ENCODE measurements around the gene EFNA1. TPM values are rescaled to one million over a fixed set of nuclear protein-coding genes. Genes with fewer than 3 reads are reported as not detected.
A peak's percentile ranks its signal among the peaks of the same experiment; 100 is the strongest.

Gene EFNA1
- total and polyA plus RNA-seq, 2 of the 8 experiments (the other 6 are each of a cell fraction or from before 2014, with no cell fraction given), result 4.9 to 14.6 TPM

DNA sequence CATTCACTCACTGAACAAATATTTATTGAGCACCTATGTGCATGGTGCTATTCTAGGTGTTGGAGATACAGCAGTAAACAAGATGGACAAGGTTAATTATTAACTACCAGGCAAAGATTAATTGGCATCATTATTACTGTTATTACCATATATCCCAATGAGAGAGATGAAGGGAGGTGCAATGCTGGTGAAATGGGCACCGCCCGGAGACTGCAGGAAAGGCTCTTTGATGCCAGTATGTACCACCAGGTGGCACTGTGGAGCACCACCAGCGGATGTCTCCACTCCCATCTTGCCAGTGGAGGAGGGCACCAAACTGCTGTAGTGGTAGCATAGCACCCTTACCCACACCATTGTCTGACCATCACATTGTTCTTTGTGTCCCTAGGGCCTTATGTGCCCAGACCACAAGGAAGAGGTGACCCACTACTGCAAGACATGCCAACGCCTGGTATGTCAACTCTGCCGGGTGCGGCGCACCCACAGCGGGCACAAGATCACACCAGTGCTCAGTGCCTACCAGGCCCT is 48.9 kb downstream of the EFNA1 start:
- Histone ChIP-seq H4K5ac (ENCODE audit: insufficient read length, low read depth, low read length) (no peak overlapping the region), H3K79me2 (ENCODE audit: control insufficient read depth in 1 of 2, insufficient read depth in 2 of 2, low read length in 2 of 2) (peaks cover 0 to 13% of the 10 kb centered on the region in 2 experiments; a peak in 2 of 4 replicates), H3K36me3 (ENCODE audit: control insufficient read depth in 2 of 4, insufficient read depth in 4 of 4, low read length in 3 of 4) (peaks cover 15 to 39% (median 30%) of the 10 kb centered on the region in 4 experiments), H3K4me2 (ENCODE audit: insufficient read depth in 1 of 2, low read depth in 2 of 2, low read length in 2 of 2) (no peak overlapping the region), H3K23ac (ENCODE audit: insufficient read length) (no peak overlapping the region), H2BK120ac (replicated peaks; ENCODE audit: low read depth, low read length) (no peak overlapping the region), H3K14ac (ENCODE audit: insufficient read length) (no peak overlapping the region), H3K9ac (replicated peaks in 1 of 4; ENCODE audit: extremely low read depth in 1 of 4, low read depth in 3 of 4, low read length in 3 of 4) (no peak overlapping the region), H2BK15ac (ENCODE audit: low read length) (0 out of 2 replicates have a peak overlapping the region, but pooled peaks have one; percentile 83), H3K23me2 (ENCODE audit: low read depth, low read length) (peaks cover 10% of the 10 kb centered on the region; the same call in 1 of the 2 replicates), H2BK5ac (ENCODE audit: low read depth, low read length) (no peak overlapping the region), H3K4me3 (ENCODE audit: extremely low read depth in 1 of 4, insufficient read depth in 2 of 4, low read depth in 3 of 4, low read length in 4 of 4) (no peak overlapping the region), H3K27me3 (replicated peaks in 1 of 4; ENCODE audit: control insufficient read depth in 3 of 4, extremely low read depth in 1 of 4, insufficient read depth in 3 of 4, low read length in 3 of 4) (no peaks in the 10 kb centered on the region), H4K8ac (ENCODE audit: extremely low read depth, insufficient read depth, low read length) (no peak overlapping the region), H2BK12ac (ENCODE audit: low read depth, low read length) (no peak overlapping the region; the same call in 1 of the 2 replicates), H3K79me1 (ENCODE audit: low read depth, low read length) (no peaks in the 10 kb centered on the region; the same call in 1 of the 2 replicates), H4K91ac (replicated peaks; ENCODE audit: insufficient read length, low read length) (no peak overlapping the region), H2AFZ (ENCODE audit: low read length) (no peak overlapping the region), H2BK20ac (ENCODE audit: low read length) (no peak overlapping the region), H3K4me1 (replicated peaks in 1 of 4; ENCODE audit: control insufficient read depth in 3 of 4, insufficient read depth in 4 of 4, low read length in 3 of 4) (peaks cover 3 to 23% (median 8%) of the 10 kb centered on the region in 4 experiments; a peak in 6 of 7 replicates), H3K4ac (replicated peaks; ENCODE audit: insufficient read length, low read depth, low read length) (no peak overlapping the region), H2AK5ac (ENCODE audit: low read depth, low read length) (no peak overlapping the region), H4K20me1 (replicated peaks in 1 of 2; ENCODE audit: control insufficient read depth in 1 of 2, insufficient read depth in 2 of 2, low read length in 2 of 2) (peaks cover 8 to 10% of the 10 kb centered on the region in 2 experiments), H3K18ac (ENCODE audit: extremely low read depth, low read length) (no peak overlapping the region), H3K9me3 (ENCODE audit: insufficient read depth in 2 of 2, low read depth in 1 of 2, low read length in 1 of 2) (no peaks in the 10 kb centered on the region), H3K27ac (ENCODE audit: low read depth, low read length) (no peak overlapping the region), H3K56ac (replicated peaks; ENCODE audit: insufficient read length, low read depth, low read length) (peak overlapping the region; percentile 21)
- FAIRE-seq (peak; percentile 79), DNase-seq (ENCODE audit: low read depth in 1 of 2, low spot score in 2 of 2) (peak in 1 of 2 experiments; percentile 94)
- 77% methylated on average over 8 of the region's 8 CpGs; no CpG with 5 or more reads in 1 of the 2 experiments for WGBS, 2 experiments (ENCODE audit: extremely low coverage in 1 of 2, insufficient coverage in 1 of 2, insufficient read length in 1 of 2, insufficient replicate concordance in 2 of 2, low coverage in 1 of 2, low lambda C conversion rate in 2 of 2, missing lambda C conversion rate in 1 of 2)
- CTCF ChIA-PET (ENCODE audit: partially characterized antibody), result interaction anchor here (0.6 to 12.4 kb wide), 22 partner anchors 9 to 565 kb away, joined by 3 to 187 read pairs (median 4); partner anchors contain the start of genes DPM3, EFNA1, SCAMP3 and SLC50A1
- POLR2A ChIA-PET (ENCODE audit: partially characterized antibody), result interaction anchor here (1.1 to 20.5 kb wide), 4 partner anchors 9 to 204 kb away, joined by 3 to 512 read pairs (median 35); partner anchors contain the start of genes MTX1 and THBS3
- TF ChIP-seq EZH2 (IDR thresholded peaks at IDR 0.05; ENCODE audit: low read depth, low read length, severe bottlenecking) (no peak), SIRT6 (IDR thresholded peaks at IDR 0.05; ENCODE audit: low read length) (no peak), CREB1 (IDR thresholded peaks at IDR 0.05) (no peak)
- TF ChIP-seq, protein P1, sequence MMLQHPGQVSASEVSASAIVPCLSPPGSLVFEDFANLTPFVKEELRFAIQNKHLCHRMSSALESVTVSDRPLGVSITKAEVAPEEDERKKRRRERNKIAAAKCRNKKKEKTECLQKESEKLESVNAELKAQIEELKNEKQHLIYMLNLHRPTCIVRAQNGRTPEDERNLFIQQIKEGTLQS (IDR thresholded peaks at IDR 0.05; ENCODE audit: insufficient read depth, low read depth, low read length), result no peak

All from H1 (cell line).